Embryonic facial prominence (tissue), 1 donor: ENCODE data around the gene CCNQ.

Experiments used
- DNase-seq: peaks from one replicate; pipeline ENCODE4 v3.0.0-alpha.2; 2016; ENCODE audit errors: extremely low spot score

CCNQ gene

GRCh38 chrX:153576239-153576870 lies 22.6 kb downstream of the CCNQ start:
- DNase-seq, result no peak

- DNase-seq, result no peak
Observed at GRCh38 chrX:153573984-153574383, 25.0 kb downstream of the CCNQ start.

DNA sequence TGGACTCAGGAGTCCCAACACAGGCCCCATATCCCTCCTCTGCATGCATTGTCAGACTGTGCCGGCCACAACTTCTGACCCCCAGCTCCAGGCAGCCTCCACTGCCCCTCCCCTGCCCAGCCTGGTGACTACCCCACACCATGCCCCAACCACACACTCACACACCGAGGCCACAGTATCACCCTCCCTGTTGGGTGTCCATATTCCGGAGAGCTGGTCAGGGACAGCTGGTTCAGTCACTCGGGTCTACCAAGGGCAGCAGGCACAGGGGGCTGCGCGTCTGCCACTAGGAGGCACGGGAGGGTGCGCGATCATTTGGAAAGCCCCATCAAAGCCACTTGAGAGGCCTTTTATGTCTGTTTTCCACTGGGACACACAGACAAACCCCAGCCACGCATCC lies 26.3 kb downstream of the CCNQ start:
- no peak for DNase-seq

GRCh38 chrX:153571534-153571908 lies 27.4 kb downstream of the CCNQ start:
- DNase-seq, result no peak

- DNase-seq, result no peak
Observed at GRCh38 chrX:153569475-153569874, 29.5 kb downstream of the CCNQ start.

DNA sequence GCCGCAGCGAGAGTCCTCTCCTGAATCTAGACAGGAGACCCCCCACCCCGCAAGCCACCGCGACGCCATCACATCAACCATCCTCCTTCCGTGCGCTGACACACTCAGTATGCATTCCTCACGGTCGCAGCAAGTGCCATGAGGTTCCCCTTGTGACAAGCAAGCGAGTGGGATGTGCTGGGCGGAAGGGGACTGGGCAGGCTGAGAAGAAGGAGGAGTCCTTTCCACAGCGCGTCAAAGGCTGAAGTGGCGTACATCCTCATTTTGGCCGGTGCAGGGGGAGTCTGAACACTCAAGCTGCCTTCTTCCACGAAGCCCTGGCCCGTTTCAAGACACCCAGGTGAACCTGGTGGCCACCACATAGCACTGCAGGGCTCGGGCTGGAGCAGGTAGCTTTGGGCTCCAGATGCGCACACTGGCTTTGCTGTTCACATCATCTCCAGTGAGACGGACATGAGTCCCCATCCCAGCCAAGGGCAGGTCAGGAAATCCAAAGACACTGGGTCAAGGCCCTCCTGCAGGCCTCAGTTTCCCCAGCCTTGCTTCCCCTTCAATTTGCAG lies 30.4 kb downstream of the CCNQ start:
- no peak for DNase-seq

GRCh38 chrX:153565996-153566580 lies 32.9 kb downstream of the CCNQ start:
- no peak for DNase-seq

DNA sequence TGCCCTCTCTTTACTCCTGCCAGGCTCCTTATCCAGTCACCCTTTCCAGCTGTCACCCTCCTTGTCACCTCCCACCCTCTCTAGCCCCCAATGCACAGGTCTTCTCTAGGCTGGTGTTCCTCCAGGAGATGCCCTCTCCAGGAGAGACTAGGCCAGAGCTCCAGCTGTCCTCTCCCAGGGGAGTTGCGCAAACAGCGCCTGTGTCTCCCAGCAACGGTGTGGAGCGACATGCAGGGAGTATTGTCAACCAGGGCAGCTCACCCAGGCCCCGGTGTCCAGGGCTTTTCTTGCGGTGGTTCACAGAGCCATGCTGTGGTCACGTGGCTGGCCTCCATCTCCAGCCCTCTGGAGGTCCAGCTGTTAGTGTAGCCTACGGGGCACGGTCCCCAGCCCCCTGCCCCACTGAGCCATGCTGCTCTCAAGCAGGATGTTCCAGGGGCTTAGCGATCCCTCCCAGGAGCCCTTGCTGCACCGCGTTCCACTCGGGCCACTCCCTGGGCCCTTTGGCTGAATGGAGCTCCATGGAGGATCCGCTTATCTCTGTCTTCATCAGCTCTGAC lies 34.8 kb downstream of the CCNQ start:
- no peak for DNase-seq

DNA sequence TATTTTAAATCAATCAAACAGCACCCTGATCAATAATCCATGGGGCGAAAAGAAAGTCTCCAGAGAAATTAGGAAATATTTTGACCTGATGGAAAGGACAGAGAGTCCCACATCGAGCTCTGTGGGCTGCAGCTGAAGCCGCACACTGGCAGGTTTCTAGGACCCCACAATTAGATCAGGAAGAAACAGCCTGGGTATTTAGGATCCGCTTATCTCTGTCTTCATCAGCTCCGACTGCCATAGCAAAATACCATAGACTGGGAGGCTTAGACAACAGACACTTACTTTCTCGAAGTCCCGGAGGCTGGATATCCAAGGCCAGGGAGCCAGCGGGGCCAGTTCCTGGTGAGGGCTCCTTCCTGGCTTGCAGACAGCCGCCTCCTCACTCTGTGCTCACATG lies 36.4 kb downstream of the CCNQ start:
- no peak for DNase-seq

GRCh38 chrX:153561337-153561736 lies 37.6 kb downstream of the CCNQ start:
- no peak for DNase-seq

DNA sequence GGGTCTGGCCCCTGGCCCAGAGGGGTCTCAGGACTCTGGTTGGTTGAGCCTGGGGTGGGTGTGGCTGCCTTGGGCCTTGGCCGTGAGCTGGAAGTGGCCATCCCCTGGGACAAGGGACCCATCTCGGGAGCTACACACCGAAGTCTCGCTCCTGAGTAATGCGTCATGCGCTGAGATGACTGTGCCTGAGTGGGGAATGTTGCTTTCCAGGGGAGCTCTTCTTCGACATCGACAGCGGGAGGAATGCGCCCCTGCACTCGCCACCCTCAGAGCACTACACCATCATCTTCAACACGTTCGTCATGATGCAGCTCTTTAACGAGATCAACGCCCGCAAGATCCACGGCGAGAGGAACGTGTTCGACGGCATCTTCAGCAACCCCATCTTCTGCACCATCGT lies 38.5 kb downstream of the CCNQ start:
- DNase-seq, result no peak

- DNase-seq, result no peak
Observed at GRCh38 chrX:153560000-153560399, 38.9 kb downstream of the CCNQ start.

DNA sequence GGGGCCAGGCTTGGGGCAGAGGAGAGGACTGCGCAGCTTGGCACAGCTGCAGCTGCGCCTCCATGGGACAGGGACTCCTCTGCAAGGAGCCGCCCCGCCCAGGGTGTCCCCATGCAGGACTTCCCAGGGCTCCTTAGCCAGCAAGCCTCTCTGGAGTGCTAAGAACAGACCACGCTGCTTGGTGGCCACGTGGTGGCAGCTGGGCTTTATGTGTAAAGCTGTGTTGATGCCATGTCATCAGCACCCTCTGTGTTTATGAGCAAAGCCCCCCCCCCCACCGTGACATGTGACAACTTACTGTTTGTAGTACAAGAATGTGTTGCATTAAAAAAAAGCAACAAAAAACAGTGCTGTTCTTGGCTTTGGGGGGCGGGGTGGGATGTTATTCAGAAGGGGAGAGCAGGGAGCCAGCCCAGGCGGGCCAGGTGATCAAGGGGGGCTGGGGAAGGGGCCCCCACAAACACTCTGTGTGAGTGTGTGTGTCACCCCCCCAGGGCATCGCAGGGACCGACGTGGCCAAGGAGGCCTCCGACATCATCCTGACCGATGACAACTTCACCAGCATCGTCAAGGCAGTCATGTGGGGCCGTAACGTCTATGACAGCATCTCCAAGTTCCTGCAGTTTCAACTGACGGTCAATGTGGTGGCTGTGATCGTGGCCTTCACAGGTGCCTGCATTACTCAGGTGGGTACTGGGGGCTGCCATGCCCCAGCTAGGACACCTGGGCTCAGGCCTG lies 41.2 kb downstream of the CCNQ start:
- DNase-seq, result no peak

- DNase-seq, result no peak
Observed at GRCh38 chrX:153556767-153557166, 42.2 kb downstream of the CCNQ start.

DNA sequence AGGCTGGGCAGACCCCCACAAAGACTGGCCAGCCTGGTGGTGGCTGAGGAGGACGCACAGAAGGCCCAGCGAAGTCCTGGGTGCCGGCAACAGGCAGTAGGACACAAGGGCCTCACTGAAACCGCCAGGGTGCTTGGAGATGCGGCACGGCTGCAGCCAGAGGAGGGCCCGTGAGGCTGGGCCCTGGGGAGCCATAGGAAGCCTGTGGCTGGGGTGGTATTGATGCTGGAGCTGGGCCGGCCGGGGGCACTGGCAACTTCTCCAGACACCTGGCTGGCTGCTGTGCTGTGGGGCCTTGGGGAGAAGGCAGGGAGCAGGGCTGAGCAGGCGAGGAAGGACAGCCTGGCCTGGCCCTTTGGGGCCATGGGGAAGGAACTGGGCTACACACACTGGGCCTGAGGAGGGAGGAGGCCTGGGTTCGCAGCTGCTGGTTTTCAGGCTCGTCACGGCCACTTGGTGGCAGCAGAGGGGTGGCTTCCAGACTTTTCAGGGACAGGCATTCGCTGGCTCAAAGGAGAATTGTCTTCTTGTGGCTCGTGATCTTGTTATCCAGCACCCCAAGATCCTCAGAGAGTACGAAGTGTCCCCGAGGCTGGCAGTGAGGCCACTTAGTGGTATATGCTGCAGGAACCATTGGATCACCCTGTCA lies 44.3 kb downstream of the CCNQ start:
- DNase-seq, result no peak

- DNase-seq, result no peak
Observed at GRCh38 chrX:153551135-153551534, 47.8 kb downstream of the CCNQ start.

DNA sequence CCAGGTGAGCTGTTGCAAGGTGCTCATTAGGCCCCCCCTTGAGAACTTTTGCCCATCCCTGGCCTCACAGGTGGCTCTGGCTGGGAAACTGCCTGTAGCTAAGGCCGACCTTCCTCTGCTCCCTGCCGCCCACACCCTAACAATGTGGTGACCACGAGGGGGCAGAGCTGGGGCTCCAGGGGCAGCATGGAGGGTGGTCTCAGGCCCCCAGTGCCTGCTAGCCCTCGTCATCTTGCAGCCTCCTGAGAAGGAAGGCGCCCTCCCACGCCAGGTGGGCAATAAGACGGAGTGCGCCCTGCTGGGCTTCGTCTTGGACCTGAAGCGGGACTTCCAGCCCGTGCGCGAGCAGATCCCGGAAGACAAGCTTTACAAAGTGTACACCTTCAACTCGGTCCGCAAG lies 49.1 kb downstream of the CCNQ start:
- no peak for DNase-seq

DNA sequence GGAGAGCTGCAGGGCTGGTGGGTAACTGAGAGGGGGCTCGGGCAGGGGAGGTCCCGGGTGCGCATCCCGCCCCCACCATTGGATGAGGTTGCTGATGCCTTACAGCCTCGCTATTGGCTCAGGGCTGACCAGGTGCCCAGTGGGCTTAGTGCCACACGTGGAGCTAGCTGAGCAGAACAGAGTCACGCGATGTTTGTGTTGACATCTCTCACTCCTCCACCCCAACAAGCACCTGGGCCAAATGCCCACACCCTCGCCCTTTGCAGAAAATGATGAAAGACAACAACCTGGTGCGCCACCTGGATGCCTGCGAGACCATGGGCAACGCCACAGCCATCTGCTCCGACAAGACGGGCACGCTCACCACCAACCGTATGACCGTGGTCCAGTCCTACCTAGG lies 49.7 kb downstream of the CCNQ start:
- no peak for DNase-seq

GRCh38 chrX:153547195-153547594 lies 51.7 kb downstream of the CCNQ start:
- DNase-seq, result no peak

GRCh38 chrX:153546386-153546785 lies 52.6 kb downstream of the CCNQ start:
- DNase-seq, result no peak

- DNase-seq, result no peak
Observed at GRCh38 chrX:153544727-153545126, 54.2 kb downstream of the CCNQ start.

DNA sequence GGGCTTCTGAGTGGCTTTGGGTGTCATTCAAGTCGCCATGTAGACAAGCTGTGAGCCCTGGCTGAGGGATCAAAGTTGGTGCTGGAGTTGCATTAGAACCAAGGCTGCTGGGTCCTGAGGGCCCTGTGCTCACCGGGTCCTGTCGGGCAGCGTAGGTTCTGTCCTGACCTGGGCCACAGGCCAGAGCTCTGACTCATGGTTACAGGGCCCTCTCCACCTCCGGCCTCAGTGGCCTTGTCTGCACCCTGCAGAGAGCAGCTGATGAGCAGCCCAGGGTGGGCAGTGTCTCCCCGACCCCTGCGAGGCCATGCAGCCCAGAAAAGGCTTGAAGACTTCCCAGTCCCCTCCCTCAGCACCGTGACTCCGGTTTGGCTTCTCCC lies 59.0 kb downstream of the CCNQ start:
- DNase-seq, result no peak
